Measurements from ENCODE around the gene FGD5. TPM values are rescaled to one million over a fixed set of nuclear protein-coding genes. Genes with fewer than 3 reads are reported as not detected.

FGD5 gene
- total and polyA plus RNA-seq, 11 donors, result 6.4 to 22.5 (median 14.9) TPM

- peak overlapping the region; percentile 98 to 100 (median 99) for H3K27ac ChIP-seq
- peaks cover 0 to 59% (median 37%) of the 10 kb centered on the region in 9 donors for H3K36me3 ChIP-seq
- TF ChIP-seq CTCF (IDR thresholded peaks at IDR 0.05) (no peak), POLR2A (IDR thresholded peaks at IDR 0.05) (no peak)
- intact Hi-C loops (cut with DNase I), result loop anchor here in 5 of 10 donors (5.0 to 10.0 kb wide), 4 partner anchors 46 to 148 kb away; partner anchors contain the start of gene RBSN (in 1 of the 5)
- peaks cover 6 to 54% (median 34%) of the 10 kb centered on the region in 12 donors for H3K4me1 ChIP-seq
- no peaks in the 10 kb centered on the region for H3K27me3 ChIP-seq
- 0 to 1% (median 1%) methylated on average over 8 of the region's 8 CpGs for WGBS, 4 donors
- ATAC-seq (no peak), DNase-seq (no peak)
- peak overlapping the region; percentile 70 to 95 (median 90) for H3K4me3 ChIP-seq
- no peaks in the 10 kb centered on the region for H3K9me3 ChIP-seq
Measured at GRCh38 chr3:14946739-14947099, 128.0 kb downstream of the FGD5 start.

GRCh38 chr3:14947100-14947885, 128.5 kb downstream of the FGD5 start, which contains the start of gene NR2C2:
Gene NR2C2 (plus strand): TSS chr3:14947583. CDS start chr3:15003915, 56,332 bp downstream.
- intact Hi-C loops (cut with DNase I), result loop anchor here in 5 of 10 donors (5.0 to 10.0 kb wide), 4 partner anchors 45 to 148 kb away; partner anchors contain the start of gene RBSN (in 1 of the 5)
- peaks cover 0 to 56% (median 34%) of the 10 kb centered on the region in 9 donors for H3K36me3 ChIP-seq
- 0 to 1% (median 1%) methylated on average over 35 to 107 of the region's 108 CpGs for WGBS, 4 donors
- H3K4me1 ChIP-seq, result peaks cover 6 to 48% (median 34%) of the 10 kb centered on the region in 12 donors
- no peaks in the 10 kb centered on the region for H3K9me3 ChIP-seq
- H3K4me3 ChIP-seq, result peak within 1 kb of the TSS; percentile 70 to 95 (median 90)
- no peaks in the 10 kb centered on the region for H3K27me3 ChIP-seq
- DNase-seq (peak; percentile 89 to 95 (median 91)), ATAC-seq (peak; percentile 29 to 81 (median 71))
- peak within 1 kb of the TSS; percentile 98 to 100 (median 99) for H3K27ac ChIP-seq
- TF ChIP-seq CTCF (IDR thresholded peaks at IDR 0.05) (no peak), POLR2A (IDR thresholded peaks at IDR 0.05) (peak; percentile 41 to 81)

- 0 to 1% (median 1%) methylated on average over 34 to 79 of the region's 79 CpGs for WGBS, 4 donors
- ATAC-seq, result peak; percentile 97 to 100 (median 98)
- TF ChIP-seq CTCF (IDR thresholded peaks at IDR 0.05), result no peak
- peak in 1 of 2 donors; percentile 35 for TF ChIP-seq POLR2A (IDR thresholded peaks at IDR 0.05)
- intact Hi-C loops (cut with DNase I), result loop anchor here in 5 of 10 donors (1.0 to 10.0 kb wide), 5 partner anchors 44 to 297 kb away; partner anchors contain the start of genes CCDC174 (in 1 of the 5) and RBSN (in 1 of the 5)
- Histone ChIP-seq H3K9me3 (no peaks in the 10 kb centered on the region), H3K36me3 (peaks cover 0 to 48% (median 28%) of the 10 kb centered on the region in 9 donors), H3K4me3 (peak overlapping the region; percentile 70 to 95 (median 90)), H3K27me3 (no peaks in the 10 kb centered on the region), H3K4me1 (peaks cover 6 to 49% (median 34%) of the 10 kb centered on the region in 12 donors), H3K27ac (peak overlapping the region; percentile 98 to 100 (median 99))
- DNase-seq, result peak; percentile 98
Measured at GRCh38 chr3:14947886-14948608, 129.3 kb downstream of the FGD5 start.

Data from heart left ventricle (tissue), 16 donors.